Loucy (cell line): ENCODE results near the gene DNM3.

Experiments
- H2AFZ ChIP-seq: fragments of 200-600 bp; sonication (generic); 2 replicates; pipeline ENCODE4 v1.6.0; 2016; ENCODE audit warnings: antibody characterized with exemption, mild to moderate bottlenecking, low read length, moderate library complexity
- H3F3A ChIP-seq: fragments of 200-600 bp; 2 replicates; pipeline ENCODE4 v1.6.0; 2016; ENCODE audit warnings: antibody characterized with exemption, low read depth, mild to moderate bottlenecking
- H3K27me3 ChIP-seq: fragments of 200-600 bp; sonication (generic); 2 replicates; pipeline ENCODE4 v1.6.1; 2014; ENCODE audit warnings: low read length, mild to moderate bottlenecking; ENCODE audit not compliant: insufficient read depth, poor library complexity, severe bottlenecking
- H3K36me3 ChIP-seq: fragments of 200-600 bp; sonication (generic); 2 replicates; pipeline ENCODE4 v1.6.1; 2016; ENCODE audit warnings: low read length; ENCODE audit not compliant: insufficient read depth
- H3K4me1 ChIP-seq: fragments of 200-600 bp; sonication (generic); 2 replicates; pipeline ENCODE4 v1.5.1; 2014; ENCODE audit warnings: low read length, mild to moderate bottlenecking; ENCODE audit not compliant: insufficient read depth, poor library complexity, severe bottlenecking
- H3K4me2 ChIP-seq: fragments of 200-600 bp; sonication (generic); 2 replicates; pipeline ENCODE4 v1.6.0; 2014; ENCODE audit warnings: antibody characterized with exemption, low read length, low read depth, mild to moderate bottlenecking; ENCODE audit not compliant: poor library complexity, severe bottlenecking
- H3K4me3 ChIP-seq: fragments of 200-600 bp; sonication (generic); 2 replicates; pipeline ENCODE4 v1.5.1; 2014; ENCODE audit warnings: low read length, mild to moderate bottlenecking, mixed read lengths; ENCODE audit not compliant: poor library complexity, severe bottlenecking
- H3K79me2 ChIP-seq: fragments of 200-600 bp; sonication (generic); 2 replicates; pipeline ENCODE4 v1.6.1; 2014; ENCODE audit warnings: low read length; ENCODE audit not compliant: insufficient read depth
- H3K9ac ChIP-seq: fragments of 200-600 bp; sonication (generic); 2 replicates; pipeline ENCODE4 v1.6.0; 2014; ENCODE audit warnings: mild to moderate bottlenecking, low read depth, low read length, moderate library complexity; ENCODE audit not compliant: poor library complexity, severe bottlenecking
- H3K9me2 ChIP-seq: fragments of 200-600 bp; sonication (generic); replicated peaks from 2 replicates; pipeline ENCODE4 v1.6.1; 2016; ENCODE audit warnings: low read depth, low read length, mixed read lengths
- H3K9me3 ChIP-seq: fragments of 200-600 bp; sonication (generic); 2 replicates; pipeline ENCODE4 v1.6.1; 2014; ENCODE audit warnings: mild to moderate bottlenecking, antibody characterized with exemption, low read length, low read depth; ENCODE audit not compliant: insufficient read depth
- H4K20me1 ChIP-seq: fragments of 200-600 bp; sonication (generic); 2 replicates; pipeline ENCODE4 v1.6.0; 2014; ENCODE audit warnings: antibody characterized with exemption, low read length, mild to moderate bottlenecking; ENCODE audit not compliant: insufficient read depth, poor library complexity, severe bottlenecking
- EZH2phosphoT487 ChIP-seq: fragments of 200-600 bp; IDR thresholded peaks from 2 replicates; pipeline ENCODE4 v1.6.1; 2018; ENCODE audit warnings: antibody characterized with exemption, mild to moderate bottlenecking, moderate library complexity, borderline replicate concordance
- TF ChIP-seq, protein P1 (sequence below): fragments of 200-600 bp; sonication (generic); conservative IDR thresholded peaks from 2 replicates; pipeline ENCODE4 v1.5.1; 2014; ENCODE audit warnings: mild to moderate bottlenecking, antibody characterized with exemption, low read length

The DNM3 gene

DNA sequence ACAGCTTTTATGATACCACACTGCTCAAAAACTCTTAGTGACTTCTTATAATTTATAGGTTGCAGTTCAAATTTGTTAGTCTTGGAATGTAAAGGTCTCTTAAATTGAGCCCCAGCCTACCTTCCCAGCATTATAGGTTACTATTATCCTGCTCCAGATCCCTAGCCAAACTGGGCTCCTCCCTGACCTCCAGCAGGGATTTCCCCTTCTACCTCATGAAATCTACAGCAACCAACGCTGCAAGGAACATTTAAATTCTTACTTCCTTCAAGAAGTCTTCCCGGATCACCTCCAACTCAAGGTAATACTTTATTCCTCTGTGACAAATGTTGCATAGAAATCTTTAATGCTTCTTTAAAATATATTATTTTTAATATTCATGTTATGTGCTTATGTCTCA, 324.1 kb downstream of the DNM3 start:
- 0 out of 2 replicates have a peak overlapping the region, but pooled peaks have one; percentile 42 for H2AFZ ChIP-seq
- H3K9me3 ChIP-seq, result no peaks in the 10 kb centered on the region
- no peaks in the 10 kb centered on the region for H4K20me1 ChIP-seq
- H3K4me2 ChIP-seq, result no peak overlapping the region
- TF ChIP-seq, protein P1, sequence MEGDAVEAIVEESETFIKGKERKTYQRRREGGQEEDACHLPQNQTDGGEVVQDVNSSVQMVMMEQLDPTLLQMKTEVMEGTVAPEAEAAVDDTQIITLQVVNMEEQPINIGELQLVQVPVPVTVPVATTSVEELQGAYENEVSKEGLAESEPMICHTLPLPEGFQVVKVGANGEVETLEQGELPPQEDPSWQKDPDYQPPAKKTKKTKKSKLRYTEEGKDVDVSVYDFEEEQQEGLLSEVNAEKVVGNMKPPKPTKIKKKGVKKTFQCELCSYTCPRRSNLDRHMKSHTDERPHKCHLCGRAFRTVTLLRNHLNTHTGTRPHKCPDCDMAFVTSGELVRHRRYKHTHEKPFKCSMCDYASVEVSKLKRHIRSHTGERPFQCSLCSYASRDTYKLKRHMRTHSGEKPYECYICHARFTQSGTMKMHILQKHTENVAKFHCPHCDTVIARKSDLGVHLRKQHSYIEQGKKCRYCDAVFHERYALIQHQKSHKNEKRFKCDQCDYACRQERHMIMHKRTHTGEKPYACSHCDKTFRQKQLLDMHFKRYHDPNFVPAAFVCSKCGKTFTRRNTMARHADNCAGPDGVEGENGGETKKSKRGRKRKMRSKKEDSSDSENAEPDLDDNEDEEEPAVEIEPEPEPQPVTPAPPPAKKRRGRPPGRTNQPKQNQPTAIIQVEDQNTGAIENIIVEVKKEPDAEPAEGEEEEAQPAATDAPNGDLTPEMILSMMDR, result no peak
- no peak for TF ChIP-seq EZH2phosphoT487
- H3K9me2 ChIP-seq, result no peaks in the 10 kb centered on the region
- no peak overlapping the region for H3K9ac ChIP-seq
- H3K79me2 ChIP-seq, result no peaks in the 10 kb centered on the region
- H3K4me3 ChIP-seq, result no peak overlapping the region
- H3K4me1 ChIP-seq, result peaks cover 27% of the 10 kb centered on the region
- no peaks in the 10 kb centered on the region for H3K27me3 ChIP-seq
- H3K36me3 ChIP-seq, result no peaks in the 10 kb centered on the region
- H3F3A ChIP-seq, result peaks cover 6% of the 10 kb centered on the region; the same call in 1 of the 2 replicates

GRCh38 chr1:172167796-172168596, 326.7 kb downstream of the DNM3 start:
- Histone ChIP-seq H3K36me3 (no peaks in the 10 kb centered on the region), H3K4me3 (peak overlapping the region; percentile 0), H3K27me3 (no peaks in the 10 kb centered on the region), H3K4me1 (peaks cover 27% of the 10 kb centered on the region), H3K79me2 (no peaks in the 10 kb centered on the region), H4K20me1 (no peaks in the 10 kb centered on the region), H3K4me2 (peak overlapping the region; percentile 32), H3K9me3 (no peaks in the 10 kb centered on the region), H3F3A (peaks cover 6% of the 10 kb centered on the region; the same call in 1 of the 2 replicates), H3K9me2 (no peaks in the 10 kb centered on the region), H3K9ac (peak overlapping the region; percentile 21), H2AFZ (peak overlapping the region; percentile 47)
- TF ChIP-seq, protein P1, result no peak
- TF ChIP-seq EZH2phosphoT487, result no peak

DNA sequence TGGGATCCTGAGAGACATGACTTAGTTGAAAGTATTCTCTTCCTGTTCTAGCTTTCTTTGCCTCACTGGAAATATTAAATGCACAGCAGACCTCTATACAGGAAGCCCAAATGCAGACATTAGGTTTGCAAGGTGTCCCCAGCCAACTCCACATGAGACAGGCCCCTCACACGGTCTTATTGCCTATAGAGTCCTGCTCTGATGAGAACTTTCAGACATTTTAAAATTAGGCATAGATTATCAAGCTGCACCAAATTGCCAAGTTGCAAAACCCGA, 327.2 kb downstream of the DNM3 start:
- Histone ChIP-seq H3K4me2 (peak overlapping the region; percentile 32), H3K9ac (no peak overlapping the region), H3K9me2 (no peaks in the 10 kb centered on the region), H2AFZ (peak overlapping the region; percentile 47), H4K20me1 (no peaks in the 10 kb centered on the region), H3F3A (peaks cover 6% of the 10 kb centered on the region; the same call in 1 of the 2 replicates), H3K9me3 (no peaks in the 10 kb centered on the region), H3K4me3 (no peak overlapping the region), H3K79me2 (no peaks in the 10 kb centered on the region), H3K4me1 (peaks cover 27% of the 10 kb centered on the region), H3K27me3 (no peaks in the 10 kb centered on the region), H3K36me3 (no peaks in the 10 kb centered on the region)
- TF ChIP-seq, protein P1, result no peak
- no peak for TF ChIP-seq EZH2phosphoT487
